A549 treated with DMSO at 1 μM for 4 hours (cell line): ENCODE measurements around the gene ZNF304. TPM values are rescaled to one million over a fixed set of nuclear protein-coding genes. Genes with fewer than 3 reads are reported as not detected.

Source experiments
- total RNA-seq: library from RNA; stranded (reverse); fragments of 200-300 nt; extraction: Qiagen RNA extraction; gene quantifications from 5 replicates; pipeline ENCODE4 v1.2.3, GENCODE V29; 2022; ENCODE audit warnings: low read depth

The ZNF304 gene
- 1.9 to 2.4 TPM (median 2.1 TPM) in 5 replicates for total RNA-seq

DNA sequence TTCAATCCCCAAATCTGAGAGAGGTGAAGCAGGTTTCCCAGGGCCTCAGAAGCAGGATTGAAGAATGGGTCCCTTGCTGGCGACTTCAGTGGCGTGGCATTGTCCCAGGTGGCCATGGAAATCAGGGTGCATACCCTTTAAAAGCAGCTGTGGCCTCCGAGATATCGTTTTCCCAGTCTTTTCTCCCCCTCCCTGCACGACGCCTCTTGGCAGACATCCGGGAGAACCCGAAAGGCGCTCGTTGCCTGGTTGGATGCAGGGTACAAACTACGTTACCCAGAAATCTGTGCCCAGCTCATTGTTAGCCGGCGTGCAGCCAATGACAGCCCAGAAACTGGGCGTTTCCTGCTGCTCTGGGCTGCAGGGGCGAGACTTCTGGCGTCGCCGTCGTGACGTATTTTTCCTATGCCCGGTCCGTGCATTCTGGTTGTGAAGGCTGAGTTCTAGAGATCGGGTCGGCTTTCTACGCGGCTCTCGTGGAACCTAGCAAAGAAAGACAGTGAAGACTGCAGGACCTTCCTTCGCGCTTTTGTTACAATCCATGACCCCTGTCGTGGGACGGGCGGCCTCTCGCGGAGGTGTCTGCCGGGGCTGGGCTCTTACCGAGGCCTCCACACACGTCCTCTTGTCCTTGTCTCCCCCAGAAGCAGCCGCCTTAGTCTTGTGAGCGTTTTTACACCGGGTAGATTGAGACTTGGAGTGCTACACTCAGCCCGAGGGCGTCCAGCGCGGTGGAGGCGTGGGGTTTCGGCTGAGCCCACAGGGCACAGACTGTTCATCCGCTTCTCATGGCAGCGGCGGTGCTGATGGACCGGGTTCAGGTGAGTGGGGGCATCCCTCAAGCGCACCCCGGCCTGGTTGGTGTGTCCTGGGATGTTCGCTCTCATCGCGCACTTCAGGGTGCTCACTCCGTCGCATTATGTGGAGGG lies at the start of gene ZNF304:
TSS of gene ZNF304 (plus strand) at position 395 of the 929 bp plus-strand sequence. CDS start at position 789, 394 bp downstream.

GRCh38 chr19:57320180-57321084 lies 30.6 kb upstream of the ZNF304 start, which contains the start of gene ZNF543:
Gene ZNF543, plus strand, starts transcription at chr19:57320472. Its CDS starts 382 bp downstream, at chr19:57320854.

DNA sequence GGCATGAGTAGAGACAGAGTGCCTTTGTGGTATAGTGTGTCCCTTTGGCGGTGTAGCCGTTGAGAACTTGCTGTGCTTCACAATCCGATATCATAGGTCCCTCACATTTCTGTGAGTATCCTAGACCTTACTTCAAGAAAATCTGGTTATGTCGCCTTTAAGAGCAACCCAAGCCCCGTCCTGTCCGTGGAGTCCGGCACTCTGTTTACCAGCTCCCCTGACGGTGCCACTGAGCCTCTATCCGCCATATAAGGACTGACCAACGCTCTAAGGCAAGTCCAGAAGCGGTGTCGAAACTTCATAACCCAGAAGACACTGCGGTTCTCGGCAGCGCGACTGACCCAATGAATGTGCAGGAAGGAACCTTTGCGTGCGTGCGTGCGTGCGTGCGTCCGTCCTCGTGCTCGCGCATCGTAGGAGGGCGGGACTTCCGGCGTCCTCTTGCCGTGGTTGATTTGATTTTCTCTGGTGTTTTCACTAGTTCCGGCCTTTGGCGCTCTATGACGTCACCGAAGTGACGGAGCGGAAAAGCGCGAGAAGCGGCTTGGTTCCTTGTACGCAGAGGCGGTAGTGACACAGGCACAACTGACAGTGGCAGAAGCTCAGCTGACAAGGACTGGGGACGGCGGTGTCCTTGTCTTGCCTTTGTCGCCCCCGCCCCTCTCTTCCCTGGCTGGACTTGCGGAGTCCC lies 12.1 kb downstream of the ZNF304 start, which contains the start of the genes TRAPPC2B and ZNF547:
TSS of gene TRAPPC2B (plus strand) at position 555 of the 691 bp plus-strand sequence. CDS start 1,283 bp downstream, outside the sequence.
TSS of gene ZNF547 (plus strand) at position 555 of the 691 bp plus-strand sequence. CDS start 5,005 bp downstream, outside the sequence.

DNA sequence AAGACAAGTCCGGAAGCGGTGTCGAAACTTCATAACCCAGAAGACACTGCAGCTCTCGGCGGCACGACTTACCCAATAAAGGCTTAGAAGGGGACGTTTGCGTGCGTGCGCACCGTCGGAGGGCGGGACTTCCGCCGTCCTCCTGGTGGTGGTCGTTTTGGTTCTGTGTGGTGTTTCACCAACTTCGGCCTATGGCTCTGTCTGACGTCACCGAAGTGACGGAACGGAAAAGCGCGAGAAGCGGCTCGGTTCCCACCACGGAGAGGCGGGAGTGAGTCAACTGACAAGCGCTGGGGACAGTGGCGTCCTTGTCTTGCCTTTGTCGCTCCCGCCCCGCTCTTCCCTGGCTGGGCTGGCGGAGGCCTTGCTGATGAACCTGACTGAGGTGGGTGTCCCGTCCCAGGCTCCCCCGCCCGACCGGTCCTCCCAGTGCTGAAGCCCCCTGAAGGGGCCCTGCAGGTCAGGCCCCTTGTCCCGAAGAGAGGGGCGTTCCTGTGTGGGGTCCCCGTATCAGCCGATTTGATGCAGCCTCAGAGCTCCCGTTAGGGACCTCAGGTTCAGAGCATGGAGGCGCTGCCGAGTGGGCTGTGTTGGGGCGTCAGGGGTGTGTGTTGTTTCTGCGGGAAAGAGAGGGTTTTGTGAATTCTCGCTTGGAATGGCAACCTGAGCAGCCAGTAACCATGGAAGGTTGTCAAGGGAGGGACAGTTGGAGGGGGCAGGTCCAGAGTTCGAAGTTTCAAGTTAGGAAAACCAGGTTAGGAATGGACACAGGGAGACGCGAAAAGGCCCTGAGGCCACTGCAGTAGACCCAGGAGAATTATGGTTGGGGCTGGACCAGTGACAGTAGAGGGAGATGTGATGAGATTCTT lies 38.9 kb downstream of the ZNF304 start, which contains the start of gene ZNF548:
TSS of gene ZNF548 (plus strand) at position 125 of the 869 bp plus-strand sequence. CDS start at position 371, 246 bp downstream.

Other genes with a start within 250 kb of the ZNF304 start
- 0.02 TPM in 1 of 5 replicates, not detected in the others for gene USP29, start 231.3 kb upstream of the ZNF304 start, total RNA-seq
- gene ZIM3, start 206.1 kb upstream of the ZNF304 start, total RNA-seq = not detected in 5 replicates
- not detected in 5 replicates for gene DUXA, start 183.8 kb upstream of the ZNF304 start, total RNA-seq
- 6.7 to 9.4 TPM (median 8.1 TPM) in 5 replicates for gene ZNF264, start 159.8 kb upstream of the ZNF304 start, total RNA-seq
- gene AURKC, start 120.2 kb upstream of the ZNF304 start, total RNA-seq = 0.15 to 0.40 TPM (median 0.26 TPM) in 5 replicates
- 1.5 to 2.6 TPM (median 2.1 TPM) in 5 replicates for gene ZNF805, start 110.6 kb upstream of the ZNF304 start, total RNA-seq
- 0.82 to 1.4 TPM (median 1.1 TPM) in 5 replicates for gene ZNF460, start 70.8 kb upstream of the ZNF304 start, total RNA-seq
- gene ZNF543, start 30.8 kb upstream of the ZNF304 start, total RNA-seq = 1.5 to 2.2 TPM (median 1.6 TPM) in 5 replicates
- gene TRAPPC2B, start 12.3 kb downstream of the ZNF304 start, total RNA-seq = 14.3 to 16.1 TPM (median 15.7 TPM) in 5 replicates
- gene ZNF547, start 12.3 kb downstream of the ZNF304 start, total RNA-seq = 1.1 to 1.9 TPM (median 1.5 TPM) in 5 replicates
- 4.0 to 4.7 TPM (median 4.4 TPM) in 5 replicates for gene ZNF548, start 38.6 kb downstream of the ZNF304 start, total RNA-seq
- 4.2 to 6.8 TPM (median 4.7 TPM) in 5 replicates for gene ZNF17, start 59.9 kb downstream of the ZNF304 start, total RNA-seq
- 15.2 to 17.6 TPM (median 16.7 TPM) in 5 replicates for gene ZNF749, start 84.1 kb downstream of the ZNF304 start, total RNA-seq
- 0.03 to 0.06 TPM (median 0.05 TPM) in 3 of 5 replicates, not detected in the others for gene VN1R1, start 105.9 kb downstream of the ZNF304 start, total RNA-seq
- gene ZNF772, start 126.3 kb downstream of the ZNF304 start, total RNA-seq = 1.3 to 1.8 TPM (median 1.5 TPM) in 5 replicates
- 6.3 to 7.1 TPM (median 6.7 TPM) in 5 replicates for gene ZNF419, start 136.5 kb downstream of the ZNF304 start, total RNA-seq
- 4.6 to 6.0 TPM (median 4.9 TPM) in 5 replicates for gene ZNF773, start 148.7 kb downstream of the ZNF304 start, total RNA-seq
- 1.4 to 2.3 TPM (median 1.7 TPM) in 5 replicates for gene ZNF549, start 176.1 kb downstream of the ZNF304 start, total RNA-seq
- gene ZNF550, start 208.6 kb downstream of the ZNF304 start, total RNA-seq = 3.0 to 4.3 TPM (median 3.8 TPM) in 5 replicates
- 4.0 to 4.9 TPM (median 4.6 TPM) in 5 replicates for gene ZNF416, start 227.6 kb downstream of the ZNF304 start, total RNA-seq
- gene ZIK1, start 232.9 kb downstream of the ZNF304 start, total RNA-seq = not detected in 5 replicates
- 4.6 to 5.5 TPM (median 4.9 TPM) in 5 replicates for gene ZNF530, start 248.6 kb downstream of the ZNF304 start, total RNA-seq